ENCODE data around the gene ELOB. TPM values are rescaled to one million over a fixed set of nuclear protein-coding genes. Genes with fewer than 3 reads are reported as not detected.

Gene ELOB
- total RNA-seq, 1 donor from 2014 or later, result 117 TPM

DNA sequence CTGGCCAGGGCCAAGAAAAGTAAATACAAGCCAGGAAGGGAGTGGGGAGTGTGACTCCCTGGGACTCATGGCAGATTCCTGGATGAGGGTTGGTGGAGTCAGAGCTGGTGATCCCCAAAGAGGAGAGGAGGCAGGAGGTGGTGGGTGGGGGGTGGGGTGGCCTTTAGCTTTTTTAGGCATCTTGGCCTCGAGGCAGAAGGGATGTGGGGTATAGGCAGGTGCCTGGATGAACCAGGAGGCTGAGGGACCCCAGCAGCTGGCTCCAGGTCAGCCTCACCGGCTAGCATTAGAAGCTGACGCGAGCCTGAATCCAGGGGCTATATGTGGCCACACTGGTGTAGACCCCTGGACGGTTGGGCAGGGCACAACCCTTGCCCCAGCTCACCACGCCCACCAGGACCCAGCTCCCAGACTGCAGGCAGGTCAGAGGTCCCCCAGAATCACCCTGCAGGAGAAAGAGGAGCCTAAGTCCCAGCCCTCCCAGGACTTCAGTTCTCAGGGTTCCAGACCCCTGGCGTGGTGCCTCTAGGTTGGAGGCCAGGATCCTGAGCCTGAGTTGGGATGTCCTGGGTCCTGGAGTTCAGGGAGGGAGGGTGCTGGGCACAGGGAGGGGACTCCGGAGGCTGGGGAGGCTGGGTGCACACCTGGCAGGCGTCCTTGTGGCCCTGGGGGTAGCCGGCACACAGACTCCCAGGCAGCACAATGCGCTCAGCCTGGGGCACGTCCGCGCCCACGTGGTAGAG, 7.4 kb upstream of the ELOB start:
- no peak for DNase-seq (ENCODE audit: low spot score)
- no peak for ATAC-seq

DNA sequence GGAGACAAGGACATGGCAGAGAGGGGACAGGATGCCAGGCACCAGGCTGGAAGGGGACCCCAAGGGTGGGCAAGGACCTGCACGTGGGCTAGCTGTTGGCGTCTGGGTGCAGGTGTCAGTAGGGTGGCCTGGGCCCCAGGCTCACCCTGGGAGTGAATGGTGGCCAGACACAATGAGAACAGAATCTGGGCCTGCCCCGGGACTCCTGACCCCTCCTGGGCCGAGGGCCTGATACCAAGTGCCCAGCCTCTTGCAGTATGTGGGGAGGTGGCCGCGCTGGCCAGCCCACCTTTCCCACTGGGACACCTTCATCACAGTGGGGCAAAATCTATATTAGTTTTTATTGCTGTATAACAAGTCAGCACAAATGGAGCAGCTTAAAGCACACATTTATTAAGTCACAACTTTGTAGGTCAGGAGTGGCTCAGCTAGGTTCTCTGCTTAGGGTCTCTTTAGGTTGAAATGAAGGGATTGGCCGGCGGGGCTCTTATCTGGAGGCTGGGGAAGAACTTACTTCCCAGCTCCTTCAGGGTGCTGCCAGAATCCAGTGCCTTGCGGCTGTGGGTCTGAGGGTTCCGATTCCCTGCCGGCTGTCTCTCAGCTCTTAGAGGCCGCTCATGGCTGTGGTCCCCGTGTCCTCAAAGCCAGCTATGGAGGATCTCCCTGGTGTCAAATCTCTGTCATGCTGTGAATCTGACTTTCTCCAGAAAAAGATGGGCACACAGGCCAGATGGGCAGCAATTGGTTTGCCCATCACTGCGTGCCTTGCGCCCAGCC, 6.7 kb upstream of the ELOB start:
- DNase-seq (ENCODE audit: low spot score) (no peak), ATAC-seq (no peak)

- no peak for DNase-seq (ENCODE audit: low spot score)
- ATAC-seq, result no peak
Measured at GRCh38 chr16:2782583-2783351, 5.7 kb upstream of the ELOB start.

- DNase-seq (ENCODE audit: low spot score), result no peak
- no peak for ATAC-seq
Measured at GRCh38 chr16:2779978-2780898, 3.2 kb upstream of the ELOB start.

DNA sequence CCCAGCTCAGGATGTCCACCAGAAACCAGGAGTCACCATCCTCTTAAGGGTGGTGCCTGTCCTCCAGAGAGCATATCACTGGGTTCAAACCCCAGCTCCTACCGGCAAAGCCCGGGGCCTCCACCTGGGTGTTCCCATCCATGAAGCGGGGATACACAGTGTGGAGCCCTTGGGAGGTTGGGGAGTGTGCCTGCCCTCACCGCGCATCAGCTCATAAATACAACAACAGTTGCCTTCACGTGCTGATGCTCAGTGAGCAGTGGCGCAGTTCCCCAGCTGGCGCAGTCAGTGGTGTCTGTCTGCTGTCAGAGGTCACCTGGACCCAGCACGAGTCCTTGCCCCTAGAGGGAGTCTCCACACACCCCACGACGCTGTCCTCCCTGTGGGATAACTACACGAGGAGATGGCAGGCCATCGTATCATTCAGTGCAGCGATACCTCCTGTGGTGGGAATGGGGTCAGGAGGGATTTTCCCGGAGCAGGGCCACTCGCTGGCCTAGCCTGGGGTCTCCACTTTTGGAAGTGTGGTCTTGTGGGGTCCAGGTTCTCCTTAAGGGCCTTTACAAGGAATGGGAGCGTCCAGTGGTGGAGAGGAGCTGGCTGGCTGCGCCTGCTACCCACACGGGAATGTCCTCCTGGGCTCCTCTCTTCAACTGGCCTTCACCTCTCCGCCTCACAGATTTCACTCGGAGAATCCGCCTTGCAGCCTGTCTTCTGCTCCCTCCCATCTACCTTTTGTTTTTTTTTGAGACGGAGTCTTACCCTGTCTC, 2.3 kb upstream of the ELOB start:
- no peak for ATAC-seq
- DNase-seq (ENCODE audit: low spot score), result no peak

- DNase-seq (ENCODE audit: low spot score) (peak; percentile 44), ATAC-seq (no peak)
Measured at GRCh38 chr16:2778630-2778958, 1.5 kb upstream of the ELOB start.

DNA sequence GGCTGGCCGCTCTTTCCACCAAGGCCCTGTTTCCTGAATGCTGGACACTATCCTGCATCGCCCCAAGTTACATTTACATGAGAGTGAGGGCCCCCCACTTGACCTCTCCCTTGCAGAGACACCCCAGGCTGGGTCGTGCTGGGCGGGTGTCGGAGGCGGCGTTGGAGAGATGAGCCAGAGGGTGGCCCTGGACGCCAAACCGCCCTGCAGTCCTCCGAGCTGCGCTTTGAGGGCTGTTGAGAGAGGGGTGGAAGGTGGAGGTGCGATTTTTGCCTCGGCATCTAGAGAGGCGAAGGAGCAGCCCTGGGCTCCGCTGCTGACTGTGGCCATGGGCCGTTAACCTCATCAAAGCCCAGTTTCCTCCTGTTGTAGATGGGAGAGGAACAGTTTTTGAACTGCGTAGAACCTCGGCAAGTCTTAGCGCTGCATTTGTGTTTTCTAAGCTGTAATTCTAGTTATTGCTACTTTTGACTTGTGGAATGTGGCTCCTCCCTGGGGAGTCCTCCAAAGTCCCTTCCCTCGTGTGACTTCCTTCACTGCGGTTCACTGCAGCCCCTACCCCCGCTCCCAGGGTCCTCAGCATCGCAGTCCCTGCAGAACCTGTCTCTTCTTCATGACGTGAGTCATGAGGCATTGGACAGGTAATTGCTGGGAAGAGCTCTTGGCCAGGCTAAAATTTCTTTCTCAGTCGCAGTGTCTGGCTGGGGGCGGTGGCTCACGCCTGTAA, 986 bp upstream of the ELOB start:
- DNase-seq (ENCODE audit: low spot score) (no peak), ATAC-seq (peak; percentile 34)

DNA sequence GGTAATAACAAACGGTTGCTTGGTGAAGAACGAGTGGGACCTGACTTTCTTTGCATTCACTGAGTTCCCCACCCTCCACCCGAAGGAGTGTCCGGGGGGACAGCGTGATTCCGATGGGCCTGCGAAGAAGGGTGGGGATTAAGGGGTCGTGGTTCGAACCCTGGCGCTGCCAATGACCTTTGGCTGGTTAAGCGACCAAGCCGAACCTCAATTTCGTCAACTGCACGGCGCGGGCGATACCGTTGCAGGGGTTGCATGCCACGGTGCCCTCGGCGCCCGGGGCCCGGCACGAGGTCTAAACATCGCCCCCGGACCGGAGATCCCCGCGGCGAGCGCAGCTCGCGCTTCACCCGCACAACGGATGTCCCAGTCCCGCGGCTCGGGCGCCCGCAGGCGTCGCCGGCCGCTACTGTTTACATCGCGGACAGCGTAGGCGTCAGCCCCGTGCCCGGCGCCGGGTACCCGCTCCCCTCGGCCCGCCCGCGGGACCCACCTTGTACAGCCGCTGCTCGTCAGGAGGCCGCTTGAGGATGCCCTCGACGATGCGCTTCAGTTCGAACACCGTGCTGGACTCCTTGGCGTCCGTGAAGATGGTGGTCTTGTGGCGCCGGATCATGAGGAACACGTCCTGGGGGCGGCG, 460 bp downstream of the ELOB start:
- DNase-seq (ENCODE audit: low spot score) (peak; percentile 57), ATAC-seq (no peak)

DNA sequence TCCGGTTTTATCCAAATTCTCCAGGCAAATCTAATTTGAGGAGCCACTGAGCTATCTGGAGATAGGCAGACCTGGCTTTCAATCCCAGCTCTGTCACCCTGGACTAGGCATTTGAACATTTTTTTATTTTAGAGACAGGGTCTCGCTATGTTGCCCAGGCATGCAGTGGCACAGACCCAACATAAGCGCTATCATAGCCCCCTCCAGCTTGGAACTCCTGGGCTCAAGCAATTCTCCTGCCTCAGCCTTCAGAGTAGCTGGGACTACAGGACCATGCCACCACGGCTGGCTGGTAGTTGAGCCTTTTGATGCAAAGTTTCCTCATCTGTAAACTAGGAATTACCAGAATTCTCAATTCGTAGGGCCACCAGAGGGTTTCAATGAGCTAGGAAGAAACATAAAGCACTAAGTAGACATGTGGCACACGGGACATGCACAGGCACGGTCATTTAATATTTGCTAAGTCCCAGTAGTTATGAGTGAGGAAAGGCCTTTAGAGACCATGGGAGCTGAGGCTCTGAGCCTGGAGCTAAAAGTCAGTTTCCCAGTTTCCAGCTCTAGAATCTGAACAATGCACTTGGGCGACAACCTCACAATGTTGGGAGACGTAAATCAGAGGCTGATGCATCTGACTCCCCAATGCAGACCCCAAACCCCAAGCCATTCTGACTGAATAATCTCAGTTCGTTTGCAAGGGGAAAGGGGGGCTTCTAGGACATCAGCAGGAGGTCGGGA, 1.1 kb downstream of the ELOB start:
- DNase-seq (ENCODE audit: low spot score), result no peak
- ATAC-seq, result no peak

- DNase-seq (ENCODE audit: low spot score) (no peak), ATAC-seq (no peak)
Measured at GRCh38 chr16:2775131-2775716, 1.9 kb downstream of the ELOB start.

GRCh38 chr16:2774161-2774891, 2.8 kb downstream of the ELOB start:
- ATAC-seq, result no peak
- no peak for DNase-seq (ENCODE audit: low spot score)

DNA sequence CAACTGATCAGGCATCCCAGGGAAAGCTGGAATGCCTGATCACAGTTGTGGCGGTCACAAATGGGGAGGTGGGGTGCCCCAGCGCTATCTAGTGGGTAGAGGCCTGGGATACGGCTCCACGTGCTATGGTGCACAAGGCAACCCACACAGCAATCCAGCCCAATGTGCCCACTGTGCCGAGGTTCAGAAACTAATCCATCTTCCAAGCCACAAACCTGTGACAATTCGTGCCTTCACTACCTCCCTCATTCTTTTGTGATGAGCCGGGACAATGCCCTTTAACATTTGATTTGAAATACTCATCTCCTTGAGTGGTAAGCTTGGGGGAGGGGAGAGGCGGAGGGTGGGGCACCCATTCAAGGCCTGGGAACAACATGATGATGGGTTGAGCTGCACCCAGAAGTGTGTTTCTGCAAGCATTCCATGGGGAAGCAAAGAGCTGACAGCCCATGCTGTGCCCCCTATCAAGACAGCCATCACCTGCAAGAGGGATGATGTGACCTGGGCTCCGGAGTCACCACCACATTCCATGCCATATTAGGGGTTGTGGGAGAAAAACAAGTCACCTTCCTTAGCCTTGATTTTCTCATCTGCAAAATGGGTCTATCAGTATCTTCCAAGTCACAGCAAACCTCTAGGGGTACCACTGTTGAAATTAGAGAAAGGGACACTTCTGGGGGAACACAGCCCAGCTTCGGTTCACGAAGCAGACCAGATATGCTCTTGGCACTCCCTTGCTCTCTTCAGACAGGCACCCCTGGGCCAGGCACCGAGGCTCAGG, 3.7 kb downstream of the ELOB start:
- DNase-seq (ENCODE audit: low spot score) (no peak), ATAC-seq (no peak)

DNA sequence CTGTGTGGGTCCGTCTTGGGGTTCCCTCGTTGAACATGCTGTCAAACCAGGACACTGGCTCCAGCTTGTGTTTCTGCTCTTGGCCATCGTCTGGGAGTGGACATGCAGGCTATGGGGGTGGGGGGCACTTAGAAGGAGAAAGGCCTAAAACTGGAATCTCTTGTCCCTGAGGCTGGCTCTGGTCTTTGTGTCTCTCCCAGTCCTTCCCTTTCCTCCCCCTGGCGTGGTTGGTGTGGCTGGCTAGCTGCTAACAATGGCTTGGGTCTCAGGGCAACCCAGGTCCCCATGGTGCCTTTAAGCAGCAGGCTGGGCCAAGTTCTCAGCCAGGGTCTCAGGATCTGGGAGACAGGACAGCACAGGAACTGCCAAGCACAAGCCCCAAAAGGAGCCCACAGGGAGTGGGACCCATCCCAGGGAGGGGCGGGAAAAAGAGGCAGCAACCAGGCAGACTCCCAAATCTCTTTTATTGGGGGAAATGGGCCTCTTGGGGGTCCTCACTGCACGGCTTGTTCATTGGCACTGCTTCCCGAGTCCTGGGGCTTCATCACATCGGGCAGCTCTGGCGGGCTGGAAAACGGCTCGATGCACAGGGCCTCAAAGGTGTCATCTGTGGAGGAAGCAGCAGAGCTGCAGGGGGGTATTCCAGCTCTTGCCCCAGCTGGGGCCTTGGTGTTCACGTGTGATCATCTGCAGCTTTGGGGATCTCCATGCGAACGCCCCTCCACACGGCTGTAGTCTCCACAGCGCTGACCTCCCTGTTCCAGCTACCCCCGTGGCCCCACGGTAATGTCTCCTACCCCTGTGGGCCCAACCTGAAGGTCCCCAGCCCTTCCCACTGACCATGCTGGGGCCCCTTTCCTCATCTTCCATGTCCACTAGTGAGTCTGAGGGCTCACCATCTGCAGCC, 5.3 kb downstream of the ELOB start:
- no peak for DNase-seq (ENCODE audit: low spot score)

GRCh38 chr16:2770057-2770951, 6.8 kb downstream of the ELOB start:
- ATAC-seq, result peak; percentile 37

More for the DNA sequence above, 5.3 kb downstream of the ELOB start:
- ATAC-seq, result no peak

More at GRCh38 chr16:2770057-2770951, 6.8 kb downstream of the ELOB start:
- no peak for DNase-seq (ENCODE audit: low spot score)
